Measurements from ENCODE around the gene ENO4.

GRCh38 chr10:116848944-116849247 is 403 bp upstream of the ENO4 start:
- TF ChIP-seq CTCF (IDR thresholded peaks at IDR 0.05; ENCODE audit: low read depth, low read length), result no peak
- no peak for TF ChIP-seq EZH2phosphoT487 (IDR thresholded peaks at IDR 0.05; ENCODE audit: low read depth)

All from OCI-LY3 (cell line).